ENCODE results near the gene TMEM131.

DNA sequence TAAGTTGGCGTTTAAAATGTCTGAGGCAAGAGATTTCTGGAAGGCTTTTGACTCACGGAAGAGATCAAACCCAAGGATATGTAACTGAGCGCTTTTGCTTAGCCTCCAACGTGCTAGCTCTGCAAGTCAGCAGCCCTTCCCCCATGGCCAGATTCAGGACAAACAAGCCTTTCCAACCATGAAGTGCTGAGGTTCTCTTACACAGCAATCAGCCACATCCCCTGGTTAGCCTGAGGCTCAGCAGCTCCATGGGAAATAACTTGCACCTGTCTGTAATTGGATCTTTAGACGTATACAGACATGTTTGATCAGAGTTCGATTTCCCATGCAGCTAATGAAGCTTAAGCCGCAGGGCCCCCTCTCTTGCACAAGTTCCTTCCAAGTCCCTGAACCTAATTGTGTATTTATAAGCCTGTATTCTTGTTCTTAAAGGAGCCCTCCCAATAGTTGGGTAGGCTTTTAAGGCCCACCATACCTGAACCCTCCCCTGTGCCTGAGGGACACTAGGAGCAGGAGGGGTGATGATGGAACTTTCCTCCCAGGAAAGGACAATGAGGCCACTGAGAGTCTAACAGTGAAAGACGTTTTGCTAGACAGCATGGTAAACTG is 2.1 kb upstream of the TMEM131 start:
- TF ChIP-seq, protein P1, sequence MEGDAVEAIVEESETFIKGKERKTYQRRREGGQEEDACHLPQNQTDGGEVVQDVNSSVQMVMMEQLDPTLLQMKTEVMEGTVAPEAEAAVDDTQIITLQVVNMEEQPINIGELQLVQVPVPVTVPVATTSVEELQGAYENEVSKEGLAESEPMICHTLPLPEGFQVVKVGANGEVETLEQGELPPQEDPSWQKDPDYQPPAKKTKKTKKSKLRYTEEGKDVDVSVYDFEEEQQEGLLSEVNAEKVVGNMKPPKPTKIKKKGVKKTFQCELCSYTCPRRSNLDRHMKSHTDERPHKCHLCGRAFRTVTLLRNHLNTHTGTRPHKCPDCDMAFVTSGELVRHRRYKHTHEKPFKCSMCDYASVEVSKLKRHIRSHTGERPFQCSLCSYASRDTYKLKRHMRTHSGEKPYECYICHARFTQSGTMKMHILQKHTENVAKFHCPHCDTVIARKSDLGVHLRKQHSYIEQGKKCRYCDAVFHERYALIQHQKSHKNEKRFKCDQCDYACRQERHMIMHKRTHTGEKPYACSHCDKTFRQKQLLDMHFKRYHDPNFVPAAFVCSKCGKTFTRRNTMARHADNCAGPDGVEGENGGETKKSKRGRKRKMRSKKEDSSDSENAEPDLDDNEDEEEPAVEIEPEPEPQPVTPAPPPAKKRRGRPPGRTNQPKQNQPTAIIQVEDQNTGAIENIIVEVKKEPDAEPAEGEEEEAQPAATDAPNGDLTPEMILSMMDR (IDR thresholded peaks at IDR 0.05; ENCODE audit: low read depth, low read length), result no peak
- no peak for TF ChIP-seq EZH2phosphoT487 (IDR thresholded peaks at IDR 0.05; ENCODE audit: low read depth)

Measured in OCI-LY3 (cell line).